Neural cell (in vitro differentiated cells): ENCODE measurements around the gene ITGB3. TPM values are rescaled to one million over a fixed set of nuclear protein-coding genes. Genes with fewer than 3 reads are reported as not detected.

Experiments used
- H2AFZ ChIP-seq: fragments of 200-600, 300-800 bp; sonication (generic), shearing (Covaris generic); 2 replicates; pipeline ENCODE4 v1.6.0; 2014; ENCODE audit warnings: low read depth, mild to moderate bottlenecking, antibody characterized with exemption, low read length, moderate library complexity
- H3F3A ChIP-seq: fragments of 200-600 bp; shearing (Covaris generic); 2 replicates; pipeline ENCODE4 v1.6.1; 2016; ENCODE audit warnings: mild to moderate bottlenecking, moderate library complexity, mixed read lengths, antibody characterized with exemption, low read length; ENCODE audit not compliant: insufficient read depth, poor library complexity, severe bottlenecking
- H3K27ac ChIP-seq: fragments of 200-600, 300-800 bp; sonication (generic), shearing (Covaris generic); 2 replicates; pipeline ENCODE4 v1.5.1; 2014; ENCODE audit warnings: mild to moderate bottlenecking, low read length, moderate library complexity
- H3K27me3 ChIP-seq: fragments of 300-800, 200-600 bp; sonication (generic), shearing (Covaris generic); 2 replicates; pipeline ENCODE4 v1.6.0; 2014; ENCODE audit warnings: mild to moderate bottlenecking, low read depth, low read length, moderate library complexity; ENCODE audit not compliant: insufficient read depth
- H3K36me3 ChIP-seq: fragments of 300-800, 200-600 bp; sonication (generic), shearing (Covaris generic); 2 replicates; pipeline ENCODE4 v1.5.1; 2014; ENCODE audit warnings: mild to moderate bottlenecking, antibody characterized with exemption, low read length, moderate library complexity; ENCODE audit not compliant: insufficient read depth
- H3K4me2 ChIP-seq: fragments of 300-800, 200-600 bp; sonication (generic), shearing (Covaris generic); 2 replicates; pipeline ENCODE4 v1.6.0; 2014; ENCODE audit warnings: mild to moderate bottlenecking, low read length
- H3K4me3 ChIP-seq: fragments of 300-800, 200-600 bp; sonication (generic), shearing (Covaris generic); 2 replicates; pipeline ENCODE4 v1.5.1; 2014; ENCODE audit warnings: mild to moderate bottlenecking, low read length, moderate library complexity
- H3K79me2 ChIP-seq: fragments of 200-600 bp; shearing (Covaris generic); replicated peaks from 2 replicates; pipeline ENCODE4 v1.6.0; 2014; ENCODE audit warnings: mild to moderate bottlenecking, low read length, moderate library complexity; ENCODE audit not compliant: insufficient read depth
- H3K9ac ChIP-seq: fragments of 300-800, 200-600 bp; sonication (generic), shearing (Covaris generic); 2 replicates; pipeline ENCODE4 v1.6.1; 2016; ENCODE audit warnings: mild to moderate bottlenecking, low read length, mixed read lengths
- H3K9me2 ChIP-seq: fragments of 200-600 bp; shearing (Covaris generic); 2 replicates; pipeline ENCODE4 v1.6.1; 2016; ENCODE audit warnings: mild to moderate bottlenecking, low read length, mixed read lengths; ENCODE audit not compliant: insufficient read depth
- H3K9me3 ChIP-seq: fragments of 200-600, 300-800 bp; sonication (generic), shearing (Covaris generic); 2 replicates; pipeline ENCODE4 v1.6.1; 2016; ENCODE audit warnings: mild to moderate bottlenecking, mixed run types, low read length, moderate library complexity, mixed read lengths
- H4K20me1 ChIP-seq: fragments of 200-600 bp; shearing (Covaris generic); 2 replicates; pipeline ENCODE4 v1.6.1; 2016; ENCODE audit warnings: mild to moderate bottlenecking, mixed run types; ENCODE audit not compliant: insufficient read depth
- CTCF ChIP-seq: fragments of 450-650 bp; IDR thresholded peaks from 2 replicates; pipeline ENCODE4 v1.5.1; 2014; ENCODE audit warnings: antibody characterized with exemption, mild to moderate bottlenecking, moderate library complexity; ENCODE audit not compliant: poor library complexity, severe bottlenecking
- EP300 ChIP-seq: fragments of 450-650 bp; conservative IDR thresholded peaks from 2 replicates; pipeline ENCODE4 v1.6.1; 2014; ENCODE audit warnings: antibody characterized with exemption, mild to moderate bottlenecking, moderate library complexity; ENCODE audit not compliant: poor library complexity, severe bottlenecking
- EZH2 ChIP-seq: fragments of 200-600, 300-800 bp; shearing (Covaris generic), sonication (generic); IDR thresholded peaks from 2 replicates; pipeline ENCODE4 v1.6.1; 2014; ENCODE audit warnings: antibody characterized with exemption, low read length, borderline replicate concordance, mild to moderate bottlenecking; ENCODE audit not compliant: insufficient read depth, poor library complexity, severe bottlenecking
- MXI1 ChIP-seq: fragments of 450-650 bp; conservative IDR thresholded peaks from 2 replicates; pipeline ENCODE4 v1.6.1; 2014; ENCODE audit warnings: antibody characterized with exemption, mild to moderate bottlenecking; ENCODE audit not compliant: poor library complexity, severe bottlenecking
- POLR2AphosphoS5 ChIP-seq: IDR thresholded peaks from 2 replicates; pipeline ENCODE4 v1.6.1; 2012
- RAD21 ChIP-seq: fragments of 450-650 bp; conservative IDR thresholded peaks from 2 replicates; pipeline ENCODE4 v1.6.1; 2014; ENCODE audit warnings: antibody characterized with exemption, mild to moderate bottlenecking, moderate library complexity
- SMC3 ChIP-seq: fragments of 450-650 bp; conservative IDR thresholded peaks from 2 replicates; pipeline ENCODE4 v1.6.1; 2014; ENCODE audit warnings: antibody characterized with exemption, mild to moderate bottlenecking, moderate library complexity; ENCODE audit not compliant: poor library complexity
- polyA plus RNA-seq: library from polyadenylated mRNA; depleted of rRNA; stranded (reverse); fragments of >200 nt; gene quantifications from 2 replicates; pipeline ENCODE4 v1.2.3, GENCODE V29; 2014
- TF ChIP-seq, protein P1 (sequence below): IDR thresholded peaks from 2 replicates; pipeline ENCODE4 v1.6.1; 2012; ENCODE audit warnings: borderline replicate concordance

ITGB3 gene
- polyA plus RNA-seq, 1 donor from 2014 or later, result not detected

DNA sequence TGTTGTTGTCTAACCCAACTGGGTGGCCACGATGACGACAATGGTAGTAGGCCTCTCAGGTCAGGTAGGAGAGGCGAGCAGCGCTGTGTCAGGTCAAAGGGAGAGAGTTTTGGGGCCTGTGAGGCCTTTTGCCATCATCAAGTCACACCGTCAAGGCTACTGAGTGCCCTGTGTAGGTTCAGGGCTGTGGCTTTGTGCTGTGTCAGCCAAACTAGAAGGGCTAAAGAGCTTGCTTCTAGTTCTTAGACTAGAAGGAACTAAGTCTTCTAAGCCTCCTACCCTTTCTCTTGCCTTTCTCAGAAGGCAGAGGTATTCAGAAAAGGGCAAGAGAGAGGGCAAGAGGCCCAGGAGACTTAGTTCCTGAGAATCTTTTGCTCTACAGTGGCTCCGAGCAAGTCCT lies 45.1 kb downstream of the ITGB3 start:
- no peak overlapping the region for H3K27ac ChIP-seq
- TF ChIP-seq CTCF, result no peak
- no peak for TF ChIP-seq EZH2
- TF ChIP-seq, protein P1, sequence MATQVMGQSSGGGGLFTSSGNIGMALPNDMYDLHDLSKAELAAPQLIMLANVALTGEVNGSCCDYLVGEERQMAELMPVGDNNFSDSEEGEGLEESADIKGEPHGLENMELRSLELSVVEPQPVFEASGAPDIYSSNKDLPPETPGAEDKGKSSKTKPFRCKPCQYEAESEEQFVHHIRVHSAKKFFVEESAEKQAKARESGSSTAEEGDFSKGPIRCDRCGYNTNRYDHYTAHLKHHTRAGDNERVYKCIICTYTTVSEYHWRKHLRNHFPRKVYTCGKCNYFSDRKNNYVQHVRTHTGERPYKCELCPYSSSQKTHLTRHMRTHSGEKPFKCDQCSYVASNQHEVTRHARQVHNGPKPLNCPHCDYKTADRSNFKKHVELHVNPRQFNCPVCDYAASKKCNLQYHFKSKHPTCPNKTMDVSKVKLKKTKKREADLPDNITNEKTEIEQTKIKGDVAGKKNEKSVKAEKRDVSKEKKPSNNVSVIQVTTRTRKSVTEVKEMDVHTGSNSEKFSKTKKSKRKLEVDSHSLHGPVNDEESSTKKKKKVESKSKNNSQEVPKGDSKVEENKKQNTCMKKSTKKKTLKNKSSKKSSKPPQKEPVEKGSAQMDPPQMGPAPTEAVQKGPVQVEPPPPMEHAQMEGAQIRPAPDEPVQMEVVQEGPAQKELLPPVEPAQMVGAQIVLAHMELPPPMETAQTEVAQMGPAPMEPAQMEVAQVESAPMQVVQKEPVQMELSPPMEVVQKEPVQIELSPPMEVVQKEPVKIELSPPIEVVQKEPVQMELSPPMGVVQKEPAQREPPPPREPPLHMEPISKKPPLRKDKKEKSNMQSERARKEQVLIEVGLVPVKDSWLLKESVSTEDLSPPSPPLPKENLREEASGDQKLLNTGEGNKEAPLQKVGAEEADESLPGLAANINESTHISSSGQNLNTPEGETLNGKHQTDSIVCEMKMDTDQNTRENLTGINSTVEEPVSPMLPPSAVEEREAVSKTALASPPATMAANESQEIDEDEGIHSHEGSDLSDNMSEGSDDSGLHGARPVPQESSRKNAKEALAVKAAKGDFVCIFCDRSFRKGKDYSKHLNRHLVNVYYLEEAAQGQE, result no peak
- no peak for TF ChIP-seq POLR2AphosphoS5
- no peak overlapping the region for H3K4me2 ChIP-seq
- no peaks in the 10 kb centered on the region for H3K36me3 ChIP-seq
- H4K20me1 ChIP-seq, result no peaks in the 10 kb centered on the region
- H2AFZ ChIP-seq, result no peak overlapping the region
- no peak overlapping the region for H3K9ac ChIP-seq
- no peaks in the 10 kb centered on the region for H3K79me2 ChIP-seq
- H3K27me3 ChIP-seq, result no peaks in the 10 kb centered on the region
- H3F3A ChIP-seq, result no peaks in the 10 kb centered on the region
- no peak overlapping the region for H3K4me3 ChIP-seq
- H3K9me3 ChIP-seq, result peaks cover 2% of the 10 kb centered on the region
- no peaks in the 10 kb centered on the region for H3K9me2 ChIP-seq

DNA sequence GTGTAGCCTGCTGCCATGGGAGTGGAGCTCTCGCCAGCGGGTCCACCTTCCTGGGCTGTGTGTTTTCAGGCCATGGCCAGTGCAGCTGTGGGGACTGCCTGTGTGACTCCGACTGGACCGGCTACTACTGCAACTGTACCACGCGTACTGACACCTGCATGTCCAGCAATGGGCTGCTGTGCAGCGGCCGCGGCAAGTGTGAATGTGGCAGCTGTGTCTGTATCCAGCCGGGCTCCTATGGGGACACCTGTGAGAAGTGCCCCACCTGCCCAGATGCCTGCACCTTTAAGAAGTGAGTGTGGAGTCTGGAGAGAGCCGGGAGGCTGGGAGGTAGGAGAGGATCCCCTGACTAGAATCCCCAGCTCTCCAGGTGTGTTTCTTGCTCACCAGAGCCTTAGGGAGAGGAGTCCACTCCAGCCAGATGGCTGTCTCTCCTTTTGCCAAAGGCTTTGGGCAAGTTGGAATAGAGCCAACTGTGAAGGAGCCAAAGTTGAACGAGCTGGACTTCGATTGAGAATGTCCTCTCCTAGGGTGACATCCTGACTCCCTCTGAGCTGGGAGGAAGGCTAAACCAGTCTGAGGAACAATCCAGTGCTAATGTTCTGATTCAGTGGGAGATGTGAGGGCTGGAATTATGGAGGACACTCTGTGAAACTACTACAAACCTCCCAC lies 45.7 kb downstream of the ITGB3 start:
- Histone ChIP-seq H3K9me3 (peaks cover 2% of the 10 kb centered on the region), H2AFZ (no peak overlapping the region), H3K36me3 (no peaks in the 10 kb centered on the region), H3K4me2 (no peak overlapping the region), H3F3A (no peaks in the 10 kb centered on the region), H3K27ac (no peak overlapping the region), H3K79me2 (no peaks in the 10 kb centered on the region), H3K27me3 (no peaks in the 10 kb centered on the region), H3K4me3 (no peak overlapping the region), H4K20me1 (no peaks in the 10 kb centered on the region), H3K9me2 (no peaks in the 10 kb centered on the region), H3K9ac (no peak overlapping the region)
- TF ChIP-seq CTCF, result no peak

DNA sequence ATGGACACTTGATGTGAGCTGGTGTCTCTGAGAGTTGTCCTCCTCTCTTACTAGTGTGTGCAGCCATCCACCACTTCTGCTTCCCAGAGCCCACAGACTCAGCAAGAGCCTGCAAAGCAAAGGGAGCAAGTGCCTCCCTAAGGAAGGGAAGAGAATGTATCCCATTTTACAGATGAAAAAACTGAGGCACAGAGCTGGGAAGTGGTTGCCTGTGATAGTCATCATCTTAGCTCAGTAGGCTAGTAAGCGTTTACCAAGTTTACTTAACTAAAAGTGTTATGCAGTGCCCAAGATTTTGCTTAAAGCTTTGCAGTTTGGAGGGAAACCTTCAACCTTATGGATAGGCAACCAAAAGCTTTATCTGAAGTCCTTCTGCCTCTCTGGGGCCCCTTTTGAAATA lies 47.1 kb downstream of the ITGB3 start:
- Histone ChIP-seq H4K20me1 (no peaks in the 10 kb centered on the region), H3K9ac (no peak overlapping the region), H3K4me3 (no peak overlapping the region), H3K27ac (no peak overlapping the region), H3K79me2 (no peaks in the 10 kb centered on the region), H3F3A (no peaks in the 10 kb centered on the region), H3K9me2 (no peaks in the 10 kb centered on the region), H3K4me2 (no peak overlapping the region), H3K27me3 (no peaks in the 10 kb centered on the region), H3K9me3 (peaks cover 2% of the 10 kb centered on the region), H3K36me3 (no peaks in the 10 kb centered on the region), H2AFZ (no peak overlapping the region)
- TF ChIP-seq SMC3 (no peak), CTCF (no peak), MXI1 (no peak), POLR2AphosphoS5 (no peak), RAD21 (no peak), EP300 (no peak)
- TF ChIP-seq, protein P1, result no peak
